ENCODE data around the gene CDK5RAP1.

- TF ChIP-seq POLR2AphosphoS5 (IDR thresholded peaks at IDR 0.05; ENCODE audit: low read depth, low read length) (no peak), PAX5 (IDR thresholded peaks at IDR 0.05; ENCODE audit: insufficient read depth, low read length, severe bottlenecking) (no peak), POLR2A (IDR thresholded peaks at IDR 0.05; ENCODE audit: low read depth, low read length) (no peak)
Measured at GRCh38 chr20:33437141-33437911, 36.0 kb upstream of the CDK5RAP1 start.
